ENCODE data around the gene TIMM17B.

TIMM17B gene

DNA sequence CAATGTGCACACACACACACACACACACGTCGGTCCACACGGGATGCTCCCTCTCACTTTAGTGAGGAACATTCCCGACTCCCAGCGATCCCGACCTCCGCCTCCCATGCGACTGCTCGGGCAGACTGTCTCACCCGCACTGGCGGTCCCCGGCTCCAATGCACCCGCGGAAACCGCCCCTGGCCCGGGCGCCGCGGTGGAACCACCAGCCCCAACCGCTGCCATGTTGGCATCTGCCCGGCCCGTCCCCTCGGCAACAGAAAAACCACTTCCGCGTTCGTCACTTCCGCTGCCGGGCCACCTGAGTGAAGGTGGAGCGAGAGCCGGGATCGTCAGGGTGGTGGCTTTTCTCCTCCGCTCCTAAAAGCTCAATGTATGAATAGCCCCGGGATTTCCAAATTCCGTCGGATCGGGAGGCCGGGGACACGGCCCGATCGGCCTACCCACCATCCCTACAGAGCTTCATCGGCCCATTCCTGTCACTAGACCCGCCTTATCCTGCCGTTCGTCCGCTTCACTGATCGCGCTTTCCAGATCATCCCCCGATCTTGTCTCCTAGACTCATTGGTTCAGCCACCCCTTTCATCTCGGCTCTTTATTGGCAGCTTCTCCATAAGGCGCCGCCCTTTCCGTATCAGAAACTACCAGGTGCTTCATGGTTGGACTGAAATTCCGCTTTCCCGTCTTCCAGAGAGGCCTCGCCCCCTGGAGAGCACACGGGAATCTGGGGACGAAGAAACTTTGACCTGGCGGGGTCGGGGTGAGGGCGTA, 14.0 kb upstream of the TIMM17B start, which contains the start of gene SLC35A2:
SLC35A2 (minus strand) TSS at position 235 of the 771 bp plus-strand sequence; CDS start at position 225, 10 bp downstream.
- Histone ChIP-seq H3K27me3 (ENCODE audit: insufficient read depth, low read depth) (no peaks in the 10 kb centered on the region), H3K9ac (peak within 1 kb of the TSS; percentile 50; the same call in 1 of the 2 replicates), H3K4me2 (peak within 1 kb of the TSS; percentile 90), H4K20me1 (ENCODE audit: insufficient read depth) (peaks cover 21% of the 10 kb centered on the region), H3K79me2 (ENCODE audit: insufficient read depth, low read depth) (peaks cover 28% of the 10 kb centered on the region), H3K27ac (peak within 1 kb of the TSS; percentile 93), H3K4me3 (IDR thresholded peaks at IDR 0.05; ENCODE audit: insufficient read depth, low read depth, low read length) (no peak within 1 kb of the TSS), H2AFZ (ENCODE audit: low read depth) (no peak within 1 kb of the TSS), H3K4me1 (ENCODE audit: low read depth, poor library complexity, severe bottlenecking) (peaks cover 28% of the 10 kb centered on the region), H3K36me3 (ENCODE audit: insufficient read depth) (peaks cover 14% of the 10 kb centered on the region; the same call in 1 of the 2 replicates)
- TF ChIP-seq, protein P1, sequence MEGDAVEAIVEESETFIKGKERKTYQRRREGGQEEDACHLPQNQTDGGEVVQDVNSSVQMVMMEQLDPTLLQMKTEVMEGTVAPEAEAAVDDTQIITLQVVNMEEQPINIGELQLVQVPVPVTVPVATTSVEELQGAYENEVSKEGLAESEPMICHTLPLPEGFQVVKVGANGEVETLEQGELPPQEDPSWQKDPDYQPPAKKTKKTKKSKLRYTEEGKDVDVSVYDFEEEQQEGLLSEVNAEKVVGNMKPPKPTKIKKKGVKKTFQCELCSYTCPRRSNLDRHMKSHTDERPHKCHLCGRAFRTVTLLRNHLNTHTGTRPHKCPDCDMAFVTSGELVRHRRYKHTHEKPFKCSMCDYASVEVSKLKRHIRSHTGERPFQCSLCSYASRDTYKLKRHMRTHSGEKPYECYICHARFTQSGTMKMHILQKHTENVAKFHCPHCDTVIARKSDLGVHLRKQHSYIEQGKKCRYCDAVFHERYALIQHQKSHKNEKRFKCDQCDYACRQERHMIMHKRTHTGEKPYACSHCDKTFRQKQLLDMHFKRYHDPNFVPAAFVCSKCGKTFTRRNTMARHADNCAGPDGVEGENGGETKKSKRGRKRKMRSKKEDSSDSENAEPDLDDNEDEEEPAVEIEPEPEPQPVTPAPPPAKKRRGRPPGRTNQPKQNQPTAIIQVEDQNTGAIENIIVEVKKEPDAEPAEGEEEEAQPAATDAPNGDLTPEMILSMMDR (conservative IDR thresholded peaks at IDR 0.05; ENCODE audit: low read depth, low read length): no peak; the same call in 1 of the 2 replicates

DNA sequence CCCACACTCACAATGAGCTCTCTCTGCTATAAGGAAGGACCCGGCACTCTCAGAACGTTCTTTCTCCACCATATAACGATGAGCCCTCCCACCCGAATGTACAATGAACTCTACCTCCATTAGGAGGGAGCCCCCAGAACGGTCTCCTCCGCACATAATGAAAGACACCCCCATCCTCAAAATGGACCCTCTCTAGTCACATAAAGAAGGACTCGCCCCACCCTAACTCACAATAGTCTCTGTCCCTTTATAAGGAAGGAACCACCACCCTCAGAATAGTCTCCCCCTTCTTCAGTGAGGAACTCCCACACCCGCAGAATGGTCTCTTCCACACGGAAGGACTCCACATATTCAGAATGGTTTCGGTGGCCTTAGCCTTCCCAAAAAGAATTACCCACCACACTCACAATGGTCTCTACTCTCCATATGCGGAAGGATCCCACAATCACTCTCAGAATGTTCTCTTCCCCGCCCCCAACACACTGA, 13.4 kb upstream of the TIMM17B start:
- H2AFZ ChIP-seq (ENCODE audit: low read depth): no peak overlapping the region
- H4K20me1 ChIP-seq (ENCODE audit: insufficient read depth): peaks cover 16% of the 10 kb centered on the region
- peaks cover 28% of the 10 kb centered on the region for H3K4me1 ChIP-seq (ENCODE audit: low read depth, poor library complexity, severe bottlenecking)
- peaks cover 21% of the 10 kb centered on the region for H3K79me2 ChIP-seq (ENCODE audit: insufficient read depth, low read depth)
- H3K4me3 ChIP-seq (IDR thresholded peaks at IDR 0.05; ENCODE audit: insufficient read depth, low read depth, low read length): no peak overlapping the region
- TF ChIP-seq, protein P1 (conservative IDR thresholded peaks at IDR 0.05; ENCODE audit: low read depth, low read length): no peak
- H3K36me3 ChIP-seq (ENCODE audit: insufficient read depth): peaks cover 11% of the 10 kb centered on the region; the same call in 1 of the 2 replicates
- H3K27me3 ChIP-seq (ENCODE audit: insufficient read depth, low read depth): no peaks in the 10 kb centered on the region
- peak overlapping the region; percentile 90 for H3K4me2 ChIP-seq
- peak overlapping the region; percentile 93 for H3K27ac ChIP-seq
- peak overlapping the region; percentile 50; the same call in 1 of the 2 replicates for H3K9ac ChIP-seq

DNA sequence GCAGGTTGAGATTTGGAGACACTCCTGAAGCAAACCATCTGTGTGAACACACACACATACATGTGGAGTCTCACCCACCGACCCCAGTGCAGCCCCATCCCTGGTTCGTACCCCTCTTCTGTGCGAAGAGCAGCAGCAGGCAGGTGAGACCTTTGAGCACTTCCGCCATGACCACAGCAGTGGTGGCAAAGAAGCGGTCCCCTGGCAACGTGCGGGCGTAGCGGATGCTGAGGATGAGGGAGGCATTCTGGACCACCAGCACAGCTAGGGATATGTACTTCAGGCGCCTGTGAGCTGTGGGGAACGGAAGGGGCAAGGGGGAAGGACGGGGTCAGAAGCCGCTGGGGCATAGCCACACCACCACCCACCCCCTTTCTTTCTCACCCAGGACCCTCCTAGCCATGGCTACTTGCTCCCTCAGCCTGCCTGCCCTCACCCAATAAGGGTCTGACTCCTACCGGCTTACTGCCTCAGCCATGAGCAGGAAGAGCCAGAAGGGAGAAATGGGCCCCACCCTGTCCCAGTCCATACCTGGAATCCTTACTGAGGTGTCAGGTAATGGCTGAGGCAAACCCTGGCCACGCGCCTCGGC, 12.2 kb upstream of the TIMM17B start:
- no peak overlapping the region for H3K4me2 ChIP-seq
- TF ChIP-seq, protein P1 (conservative IDR thresholded peaks at IDR 0.05; ENCODE audit: low read depth, low read length): no peak
- no peak overlapping the region for H3K9ac ChIP-seq

DNA sequence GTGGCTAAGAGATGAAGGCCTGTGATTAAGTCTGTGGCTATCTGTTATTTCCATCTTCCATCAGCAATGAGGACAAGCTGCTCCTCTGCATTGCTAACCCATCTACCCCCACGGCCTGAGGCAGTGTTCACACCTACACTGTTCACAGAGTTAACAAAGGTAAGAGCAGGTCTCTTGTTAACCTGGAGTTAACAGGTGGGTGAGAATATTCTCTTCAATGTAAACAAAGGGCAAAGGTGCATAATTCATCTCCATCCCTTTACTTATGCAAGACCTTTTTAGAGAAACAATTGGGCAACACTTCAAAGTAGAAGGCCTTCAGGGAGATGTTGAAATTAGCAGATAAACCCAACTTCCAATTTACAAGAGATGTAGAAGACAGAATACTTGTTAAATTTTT, 11.0 kb upstream of the TIMM17B start:
- H3K79me2 ChIP-seq (ENCODE audit: insufficient read depth, low read depth): no peaks in the 10 kb centered on the region
- no peak overlapping the region for H3K4me2 ChIP-seq
- H3K9ac ChIP-seq: no peak overlapping the region
- H3K27me3 ChIP-seq (ENCODE audit: insufficient read depth, low read depth): no peaks in the 10 kb centered on the region
- H3K36me3 ChIP-seq (ENCODE audit: insufficient read depth): no peaks in the 10 kb centered on the region
- no peak overlapping the region for H3K27ac ChIP-seq
- H3K4me1 ChIP-seq (ENCODE audit: low read depth, poor library complexity, severe bottlenecking): peaks cover 16% of the 10 kb centered on the region
- no peaks in the 10 kb centered on the region for H4K20me1 ChIP-seq (ENCODE audit: insufficient read depth)
- no peak overlapping the region for H2AFZ ChIP-seq (ENCODE audit: low read depth)
- H3K4me3 ChIP-seq (IDR thresholded peaks at IDR 0.05; ENCODE audit: insufficient read depth, low read depth, low read length): no peak overlapping the region
- TF ChIP-seq, protein P1 (conservative IDR thresholded peaks at IDR 0.05; ENCODE audit: low read depth, low read length): no peak

More for the DNA sequence above, 12.2 kb upstream of the TIMM17B start:
- Histone ChIP-seq H3K27me3 (ENCODE audit: insufficient read depth, low read depth) (no peaks in the 10 kb centered on the region), H2AFZ (ENCODE audit: low read depth) (no peak overlapping the region), H4K20me1 (ENCODE audit: insufficient read depth) (peaks cover 5% of the 10 kb centered on the region; the same call in 1 of the 2 replicates), H3K27ac (no peak overlapping the region), H3K79me2 (ENCODE audit: insufficient read depth, low read depth) (peaks cover 10% of the 10 kb centered on the region), H3K4me1 (ENCODE audit: low read depth, poor library complexity, severe bottlenecking) (peaks cover 27% of the 10 kb centered on the region), H3K4me3 (IDR thresholded peaks at IDR 0.05; ENCODE audit: insufficient read depth, low read depth, low read length) (no peak overlapping the region), H3K36me3 (ENCODE audit: insufficient read depth) (0 out of 2 replicates have a peak, but pooled peaks cover 4% of the 10 kb centered on the region)

Measured in KMS-11 (cell line).